DMS153 treated with DMSO at 0.1 percent for 48 hours (cell line): Measurements from ENCODE around the gene RING1.

Source experiments
- DNase-seq: peaks from one replicate; lab custom pipeline; 2025; ENCODE audit not compliant: unreplicated experiment; lab: John Stamatoyannopoulos, UW

Gene RING1

GRCh38 chr6:33241968-33242367, 33.7 kb downstream of the RING1 start:
- DNase-seq: no peak

GRCh38 chr6:33243476-33243875, 35.2 kb downstream of the RING1 start:
- no peak for DNase-seq

GRCh38 chr6:33247977-33248642, 39.8 kb downstream of the RING1 start:
- peak; percentile 77 for DNase-seq

GRCh38 chr6:33248643-33248931, 40.3 kb downstream of the RING1 start:
- no peak for DNase-seq

GRCh38 chr6:33248932-33249731, 40.8 kb downstream of the RING1 start:
- peak; percentile 98 for DNase-seq

- peak; percentile 11 for DNase-seq
These were observed 41.7 kb downstream of the RING1 start for GRCh38 chr6:33249732-33250630.

- DNase-seq: no peak
These were observed 42.4 kb downstream of the RING1 start for GRCh38 chr6:33250731-33251130.

- no peak for DNase-seq
These were observed 43.2 kb downstream of the RING1 start for GRCh38 chr6:33251395-33252012.

- no peak for DNase-seq
These were observed 44.5 kb downstream of the RING1 start for GRCh38 chr6:33252759-33253158.

GRCh38 chr6:33254591-33254990, 46.3 kb downstream of the RING1 start:
- no peak for DNase-seq

- DNase-seq: no peak
These were observed 50.7 kb downstream of the RING1 start for GRCh38 chr6:33259032-33259431.
